ENCODE measurements around the gene HCFC1R1. TPM values are rescaled to one million over a fixed set of nuclear protein-coding genes. Genes with fewer than 3 reads are reported as not detected.

HCFC1R1 gene
- total RNA-seq, 1 experiment from 2014 or later, result 60.0 TPM

- H3K27ac ChIP-seq (ENCODE audit: low read depth, low read length), result peak overlapping the region; percentile 37; the same call in 1 of the 2 replicates
- CTCF ChIA-PET, result no interaction called here
Observed at GRCh38 chr16:3013998-3014690, 9.6 kb downstream of the HCFC1R1 start.

More at GRCh38 chr16:3013998-3014690, 9.6 kb downstream of the HCFC1R1 start:
- no peaks in the 10 kb centered on the region for H3K27me3 ChIP-seq (ENCODE audit: insufficient read depth, low read length)
- H3K9ac ChIP-seq (ENCODE audit: low read length), result 0 out of 2 replicates have a peak overlapping the region, but pooled peaks have one; percentile 48
- H4K20me1 ChIP-seq (ENCODE audit: insufficient read depth), result no peaks in the 10 kb centered on the region
- RAD21 ChIA-PET (ENCODE audit: low non-redundant PET in 1 of 2, low total read pairs in 2 of 2, uncharacterized antibody in 2 of 2, unreplicated experiment in 2 of 2), result no interaction called here
- intact Hi-C loops (cut with micrococcal nuclease), result no loop called here
- no peak overlapping the region for H2AFZ ChIP-seq (ENCODE audit: low read depth, low read length, poor library complexity, severe bottlenecking)
- no peak for DNase-seq (ENCODE audit: low read depth, low spot score)
- no peaks in the 10 kb centered on the region for H3K36me3 ChIP-seq (ENCODE audit: control insufficient read depth in 1 of 2, insufficient read depth in 2 of 2, low read length in 2 of 2)
- H3K4me3 ChIP-seq (replicated peaks in 1 of 2; ENCODE audit: low read depth in 1 of 2, low read length in 2 of 2), result no peak overlapping the region
- BruUV-seq (replicated peaks), result no TSS peak
- H3K79me2 ChIP-seq (ENCODE audit: insufficient read depth, low read length), result no peaks in the 10 kb centered on the region
- POLR2A ChIA-PET, result interaction anchor here (1.0 kb wide), 1 partner anchor 8 kb away, joined by 5 read pairs; no protein-coding TSS in a partner anchor
- H3K4me1 ChIP-seq (ENCODE audit: control insufficient read depth in 1 of 2, insufficient read depth in 2 of 2, low read length in 2 of 2), result peaks cover 48 to 83% of the 10 kb centered on the region in 2 experiments
- peak overlapping the region; percentile 79; the same call in 1 of the 2 replicates for H3K4me2 ChIP-seq (ENCODE audit: low read length)
- no peaks in the 10 kb centered on the region for H3K9me2 ChIP-seq (ENCODE audit: insufficient read depth)
- TF ChIP-seq EGR1 (IDR thresholded peaks at IDR 0.05; ENCODE audit: low read depth), result no peak
- no peak for TF ChIP-seq ZBTB33 (IDR thresholded peaks at IDR 0.05; ENCODE audit: extremely low read depth, insufficient replicate concordance, low read length)
- no peak for TF ChIP-seq POLR2A (IDR thresholded peaks at IDR 0.05; ENCODE audit: borderline replicate concordance, extremely low read depth, insufficient read depth, insufficient read length)
- TF ChIP-seq ZFX (IDR thresholded peaks at IDR 0.05), result no peak
- TF ChIP-seq CTCF (IDR thresholded peaks at IDR 0.05 in 2 of 3, conservative IDR thresholded peaks at IDR 0.05 in 1 of 3; ENCODE audit: borderline replicate concordance in 1 of 3, insufficient read depth in 1 of 3, low read depth in 2 of 3, low read length in 2 of 3), result no peak
- TF ChIP-seq EZH2phosphoT487 (IDR thresholded peaks at IDR 0.05; ENCODE audit: borderline replicate concordance), result no peak
- no peak for TF ChIP-seq ZNF274 (IDR thresholded peaks at IDR 0.05; ENCODE audit: low read depth, low read length)
- TF ChIP-seq CBX3 (IDR thresholded peaks at IDR 0.05; ENCODE audit: low read depth), result no peak
- no peak for TF ChIP-seq ELF1 (IDR thresholded peaks at IDR 0.05; ENCODE audit: borderline replicate concordance, low read depth)
- TF ChIP-seq JUND (IDR thresholded peaks at IDR 0.05), result no peak
- TF ChIP-seq SP1 (IDR thresholded peaks at IDR 0.05; ENCODE audit: low read depth), result no peak
- no peak for TF ChIP-seq SIN3A (IDR thresholded peaks at IDR 0.05; ENCODE audit: low read depth)
- no peak for TF ChIP-seq ATF3 (IDR thresholded peaks at IDR 0.05)
- no peak for TF ChIP-seq FOSL1 (IDR thresholded peaks at IDR 0.05; ENCODE audit: low read depth)
- no peak for TF ChIP-seq CEBPB (IDR thresholded peaks at IDR 0.05; ENCODE audit: low read depth)
- TF ChIP-seq SRF (IDR thresholded peaks at IDR 0.05; ENCODE audit: low read depth), result no peak
- TF ChIP-seq REST (IDR thresholded peaks at IDR 0.05; ENCODE audit: low read depth), result no peak
- ATAC-seq, result no peak
- no peaks in the 10 kb centered on the region for H3K9me3 ChIP-seq (ENCODE audit: control insufficient read depth in 1 of 2, insufficient read depth in 1 of 2, low read depth in 1 of 2, low read length in 2 of 2)

Data from HCT116 (cell line).